ENCODE data around the gene KNTC1.
"Not testable (repeated sequence)": the region's sequence is repeated elsewhere in the genome, so short reads cannot be mapped to it uniquely, and the experiment has no call there.

GRCh38 chr12:122513028-122513427, 14.0 kb upstream of the KNTC1 start:
- TF ChIP-seq EZH2 (IDR thresholded peaks at IDR 0.05; ENCODE audit: borderline replicate concordance, low read depth, low read length, poor library complexity, severe bottlenecking); CTCF (conservative IDR thresholded peaks at IDR 0.05; ENCODE audit: low read depth, low read length): not testable (repeated sequence)
